ENCODE data around the gene GRIA3. TPM values are rescaled to one million over a fixed set of nuclear protein-coding genes. Genes with fewer than 3 reads are reported as not detected.

The GRIA3 gene
- total RNA-seq, 4 donors from 2014 or later: 0.45 to 0.83 (median 0.56) TPM

GRCh38 chrX:123405231-123405630, 221.2 kb downstream of the GRIA3 start:
- intact Hi-C loops (cut with DNase I): no loop called here
- Histone ChIP-seq H3K27me3 (no peaks in the 10 kb centered on the region), H3K4me3 (no peak overlapping the region), H3K4me1 (peaks cover 0 to 5% (median 0%) of the 10 kb centered on the region in 4 donors), H3K36me3 (no peaks in the 10 kb centered on the region), H3K27ac (replicated peaks in 1 of 4) (no peak overlapping the region), H3K9me3 (no peaks in the 10 kb centered on the region)
- WGBS: 84% methylated on average over 3 of the region's 3 CpGs
- no peak for DNase-seq (ENCODE audit: extremely low spot score)
- no peak for TF ChIP-seq CTCF (IDR thresholded peaks at IDR 0.05)
- no peak for TF ChIP-seq EP300 (IDR thresholded peaks at IDR 0.05)
- TF ChIP-seq POLR2AphosphoS5 (IDR thresholded peaks at IDR 0.05): no peak
- no peak for TF ChIP-seq POLR2A (IDR thresholded peaks at IDR 0.05; ENCODE audit: low read depth)

DNA sequence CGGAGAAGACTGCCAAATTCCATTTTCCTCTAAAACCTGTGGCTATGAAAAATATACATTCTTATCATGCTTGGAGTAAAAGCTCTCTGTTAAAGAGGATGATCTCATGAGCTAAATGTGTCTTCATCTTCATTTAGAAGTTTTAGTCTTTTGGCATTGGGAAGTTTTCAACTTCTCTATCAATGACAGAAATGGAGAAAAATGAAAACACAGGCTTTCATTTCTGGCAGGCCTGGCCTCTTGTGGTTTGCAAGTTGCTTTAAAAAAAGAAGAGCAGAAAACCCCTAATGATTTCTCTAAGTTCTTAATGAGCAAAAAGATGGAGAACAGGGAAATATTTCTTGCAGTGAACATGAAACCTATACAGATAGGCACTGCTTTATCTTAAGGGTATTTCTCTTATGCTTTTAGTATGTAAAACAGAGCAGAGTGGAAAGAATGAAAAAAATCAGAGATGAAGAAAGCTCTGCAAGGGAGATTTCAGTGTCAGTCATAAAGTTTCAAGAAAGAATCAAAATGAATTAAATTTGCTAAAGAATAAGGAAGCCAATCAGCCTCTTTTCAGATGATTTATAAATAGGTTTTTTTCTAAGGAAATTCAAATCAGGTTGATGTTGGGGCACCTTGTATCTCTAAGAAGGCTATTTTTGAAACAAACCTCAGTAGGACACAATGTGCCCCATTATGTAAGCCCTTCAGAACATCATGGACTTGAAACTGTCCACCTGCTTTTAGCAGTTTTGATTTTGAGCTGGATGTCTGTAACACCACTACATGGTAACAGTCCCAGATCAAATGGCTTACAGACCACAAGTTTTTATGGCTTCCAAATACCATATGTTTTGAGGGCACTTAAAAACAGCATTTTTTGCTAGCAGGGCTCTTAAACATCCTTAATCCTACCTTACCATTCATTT, 225.0 kb downstream of the GRIA3 start:
- Histone ChIP-seq H3K4me3 (no peak overlapping the region), H3K36me3 (no peaks in the 10 kb centered on the region), H3K9me3 (no peaks in the 10 kb centered on the region), H3K27me3 (no peaks in the 10 kb centered on the region), H3K27ac (replicated peaks in 1 of 4) (peak overlapping the region in 2 of 4 donors; percentile 7 to 15), H3K4me1 (peaks cover 0 to 5% (median 0%) of the 10 kb centered on the region in 4 donors)
- intact Hi-C loops (cut with DNase I): no loop called here
- no peak for TF ChIP-seq CTCF (IDR thresholded peaks at IDR 0.05)
- no peak for TF ChIP-seq POLR2A (IDR thresholded peaks at IDR 0.05; ENCODE audit: low read depth)
- no peak for TF ChIP-seq POLR2AphosphoS5 (IDR thresholded peaks at IDR 0.05)
- TF ChIP-seq EP300 (IDR thresholded peaks at IDR 0.05): no peak
- WGBS: 50% methylated on average over 1 of the region's 1 CpG
- no peak for DNase-seq (ENCODE audit: extremely low spot score)

DNA sequence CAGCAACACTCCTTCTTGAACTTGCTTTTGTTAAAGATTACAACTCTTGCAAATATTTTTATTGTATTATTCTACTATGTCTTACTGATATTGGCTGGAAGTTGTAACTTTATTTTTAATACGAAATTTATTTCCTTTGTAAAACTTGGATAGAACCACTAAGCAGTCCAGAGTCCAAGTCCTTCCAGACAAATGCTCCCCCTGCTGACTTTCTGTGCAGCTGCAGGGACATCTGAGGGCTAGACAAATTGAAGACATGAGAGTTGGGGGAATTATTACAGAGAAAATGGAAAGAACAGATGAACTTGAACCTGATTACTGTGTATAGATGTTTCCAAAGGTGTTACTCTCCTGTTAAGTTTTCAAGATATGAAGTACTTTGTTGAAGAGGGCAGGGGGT, 238.8 kb downstream of the GRIA3 start:
- intact Hi-C loops (cut with DNase I): no loop called here
- WGBS: 27% methylated on average over 1 of the region's 1 CpG
- H3K27ac ChIP-seq (replicated peaks in 1 of 4): no peak overlapping the region
- no peaks in the 10 kb centered on the region for H3K27me3 ChIP-seq
- no peaks in the 10 kb centered on the region for H3K4me1 ChIP-seq
- no peaks in the 10 kb centered on the region for H3K9me3 ChIP-seq
- TF ChIP-seq CTCF (IDR thresholded peaks at IDR 0.05) (peak; percentile 42 to 52 (median 45)), POLR2AphosphoS5 (IDR thresholded peaks at IDR 0.05) (no peak)
- no peak for DNase-seq (ENCODE audit: extremely low spot score)
- no peaks in the 10 kb centered on the region for H3K36me3 ChIP-seq
- no peak overlapping the region for H3K4me3 ChIP-seq

DNA sequence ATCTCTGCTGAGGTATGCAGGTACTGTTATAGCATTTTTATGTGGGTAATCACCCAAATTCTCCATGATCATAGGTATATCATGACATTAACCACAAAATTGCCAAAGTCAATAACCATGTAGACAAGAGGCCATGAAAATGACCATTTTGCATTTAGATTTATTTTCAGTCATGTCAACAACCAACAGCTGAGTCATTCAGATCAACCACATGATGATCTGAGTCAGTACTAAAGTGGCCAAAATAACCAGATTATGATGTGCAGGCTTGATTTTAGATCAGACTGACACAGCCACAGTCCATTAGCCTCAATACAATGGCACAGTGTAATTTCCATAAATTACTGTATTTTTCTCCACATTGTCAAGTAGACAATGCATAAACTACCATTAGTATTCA, 240.5 kb downstream of the GRIA3 start:
- intact Hi-C loops (cut with DNase I): no loop called here
- Histone ChIP-seq H3K27ac (replicated peaks in 1 of 4) (no peak overlapping the region), H3K4me3 (no peak overlapping the region), H3K36me3 (no peaks in the 10 kb centered on the region), H3K4me1 (no peaks in the 10 kb centered on the region), H3K27me3 (no peaks in the 10 kb centered on the region), H3K9me3 (no peaks in the 10 kb centered on the region)
- DNase-seq (ENCODE audit: extremely low spot score): no peak
- TF ChIP-seq EP300 (IDR thresholded peaks at IDR 0.05) (no peak), CTCF (IDR thresholded peaks at IDR 0.05) (no peak), POLR2A (IDR thresholded peaks at IDR 0.05; ENCODE audit: low read depth) (no peak), POLR2AphosphoS5 (IDR thresholded peaks at IDR 0.05) (no peak)

Data from esophagus muscularis mucosa (tissue), 4 donors.